ENCODE measurements around the gene CTSA.

CTSA gene

GRCh38 chr20:45890985-45891983 lies at the start of gene CTSA, which contains the start of gene NEURL2:
Gene CTSA (plus strand): TSS chr20:45891335. CDS start chr20:45891569, 234 bp downstream.
Gene NEURL2 (minus strand): TSS chr20:45891208. CDS start chr20:45890991, 217 bp downstream.
- peak; percentile 93 for DNase-seq (ENCODE audit: low spot score)

- no peak for DNase-seq (ENCODE audit: low spot score)
Observed at GRCh38 chr20:45841407-45842129, 49.6 kb upstream of the CTSA start.

DNA sequence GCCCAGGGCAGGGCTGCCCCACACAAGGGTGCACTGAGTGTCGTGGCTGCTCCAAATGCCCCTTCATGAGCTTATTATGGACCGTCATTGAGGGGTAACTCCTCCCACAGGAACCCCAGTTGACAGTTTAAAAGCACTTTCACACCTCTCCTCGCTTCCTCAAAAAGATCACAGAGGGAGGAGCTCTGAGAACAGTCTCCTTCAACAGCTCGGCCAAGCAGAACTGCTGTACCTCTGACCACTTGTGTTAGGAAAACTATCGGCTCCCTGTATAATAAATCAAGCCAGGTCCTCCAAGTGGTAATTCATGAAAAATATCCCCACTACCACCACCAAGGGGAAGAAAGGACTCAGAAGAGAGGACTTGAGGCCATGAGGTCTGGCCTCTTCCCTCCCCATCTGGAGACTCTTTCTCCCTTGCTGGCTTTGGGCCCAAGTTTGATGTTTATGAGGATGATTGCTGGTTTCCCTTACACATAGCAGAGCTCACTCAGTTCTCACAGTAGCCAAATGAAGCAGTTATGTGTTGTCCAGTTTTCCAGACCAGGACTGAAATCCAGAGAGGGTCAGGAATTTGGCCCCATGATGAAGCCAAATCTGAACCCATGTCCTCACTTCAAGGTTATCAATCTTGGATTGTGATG lies 48.8 kb upstream of the CTSA start:
- no peak for DNase-seq (ENCODE audit: low spot score)

GRCh38 chr20:45843506-45843905 lies 47.6 kb upstream of the CTSA start:
- no peak for DNase-seq (ENCODE audit: low spot score)

GRCh38 chr20:45845452-45845851 lies 45.7 kb upstream of the CTSA start:
- no peak for DNase-seq (ENCODE audit: low spot score)

DNA sequence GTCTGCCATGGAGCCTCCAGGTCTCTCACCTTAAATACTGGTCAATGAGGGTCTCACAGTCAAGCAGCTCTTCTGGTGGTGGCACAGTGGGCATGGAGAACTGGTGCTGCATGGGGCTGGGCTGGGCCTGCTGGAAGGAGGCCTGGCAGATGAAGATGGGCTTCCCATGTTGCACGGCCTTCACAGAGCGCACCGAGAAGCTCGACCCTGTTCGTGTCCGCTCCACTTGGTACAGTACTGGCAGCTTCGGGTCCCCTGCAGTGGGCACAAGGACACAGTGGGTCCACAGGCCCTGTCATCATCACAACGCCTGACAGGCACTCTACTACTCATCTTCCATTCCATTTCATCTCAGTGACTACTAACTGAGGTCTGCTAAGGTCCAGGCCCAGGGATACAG lies 42.7 kb upstream of the CTSA start:
- DNase-seq (ENCODE audit: low spot score): no peak

DNA sequence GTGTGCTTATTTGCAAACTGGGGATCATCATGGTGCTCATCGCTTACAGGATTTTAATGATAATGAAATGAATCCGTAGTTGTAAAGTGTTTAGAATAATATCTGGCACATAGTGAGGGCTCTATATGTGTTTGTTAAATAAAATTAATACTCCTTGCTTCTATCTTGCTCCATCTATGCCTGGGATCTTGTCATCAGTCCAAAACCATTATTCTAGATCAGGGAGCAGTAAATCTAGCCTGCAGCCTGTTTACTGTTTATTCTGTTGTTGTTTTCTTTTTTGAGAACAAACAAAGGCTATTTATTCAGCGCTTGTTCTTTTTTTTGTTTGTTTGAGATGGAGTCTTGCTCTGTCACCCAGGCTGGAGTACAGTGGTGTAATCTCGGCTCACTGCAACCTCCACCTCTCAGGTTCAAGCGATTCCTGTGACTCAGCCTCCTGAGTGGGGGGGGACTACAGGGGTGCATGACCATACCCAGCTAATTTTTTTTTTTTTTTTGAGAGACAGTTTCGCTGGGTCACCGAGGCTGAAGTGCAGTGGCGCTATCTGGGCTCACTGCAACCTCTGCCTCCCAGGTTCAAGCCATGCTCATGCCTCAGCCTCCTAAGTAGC lies 42.1 kb upstream of the CTSA start:
- DNase-seq (ENCODE audit: low spot score): no peak

- no peak for DNase-seq (ENCODE audit: low spot score)
Observed at GRCh38 chr20:45850238-45850637, 40.9 kb upstream of the CTSA start.

DNA sequence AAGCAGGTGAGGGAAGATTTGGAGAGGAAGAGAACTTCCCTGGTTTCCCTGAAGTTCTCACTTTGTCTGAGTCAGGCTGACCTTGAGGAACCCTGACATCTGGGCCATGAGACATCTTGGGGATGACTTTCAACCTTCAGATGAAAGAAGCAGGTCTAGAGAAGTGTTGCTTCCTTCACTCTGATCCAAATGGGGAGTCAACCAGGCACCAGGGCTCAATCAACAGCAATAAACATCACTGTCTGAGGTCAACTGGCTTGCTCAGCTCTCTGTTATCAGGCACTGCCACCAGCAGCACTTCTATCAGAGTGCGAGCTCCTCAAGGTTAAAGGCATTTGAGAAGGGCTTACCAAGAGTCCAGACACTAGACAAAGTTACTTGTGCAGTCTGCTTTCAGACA lies 40.2 kb upstream of the CTSA start:
- DNase-seq (ENCODE audit: low spot score): no peak

- DNase-seq (ENCODE audit: low spot score): no peak
Observed at GRCh38 chr20:45851501-45851900, 39.6 kb upstream of the CTSA start.

GRCh38 chr20:45852326-45852725 lies 38.8 kb upstream of the CTSA start:
- DNase-seq (ENCODE audit: low spot score): no peak

DNA sequence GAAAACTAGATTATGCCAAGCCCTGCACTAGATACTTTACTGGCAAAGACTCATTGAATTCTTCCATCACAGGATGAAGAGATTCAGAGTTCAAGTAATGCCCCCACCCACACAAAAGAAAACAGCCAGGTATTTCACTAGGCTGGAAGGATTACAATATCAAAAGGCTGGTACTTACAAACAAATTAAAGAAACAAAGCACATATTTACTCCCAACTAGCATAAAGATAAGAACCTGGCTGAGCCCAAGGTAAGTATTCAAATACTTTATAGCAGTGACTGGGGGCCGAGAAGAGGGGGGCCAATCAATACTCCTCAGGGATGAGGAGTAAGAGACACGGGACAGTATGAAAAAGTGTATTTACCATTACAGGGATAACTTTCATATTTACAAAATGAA lies 37.7 kb upstream of the CTSA start:
- no peak for DNase-seq (ENCODE audit: low spot score)

- peak; percentile 100 for DNase-seq (ENCODE audit: low spot score)
Observed at GRCh38 chr20:45857114-45857881, 33.8 kb upstream of the CTSA start, which contains the start of the genes ACOT8 and ZSWIM3. Gene ACOT8 (minus strand): TSS chr20:45857392. CDS start chr20:45857315, 77 bp downstream. Gene ZSWIM3 (plus strand): TSS chr20:45857614. CDS start chr20:45857826, 212 bp downstream.

GRCh38 chr20:45857882-45858216 lies 33.3 kb upstream of the CTSA start:
- DNase-seq (ENCODE audit: low spot score): no peak

- no peak for DNase-seq (ENCODE audit: low spot score)
Observed at GRCh38 chr20:45859916-45860315, 31.2 kb upstream of the CTSA start.

DNA sequence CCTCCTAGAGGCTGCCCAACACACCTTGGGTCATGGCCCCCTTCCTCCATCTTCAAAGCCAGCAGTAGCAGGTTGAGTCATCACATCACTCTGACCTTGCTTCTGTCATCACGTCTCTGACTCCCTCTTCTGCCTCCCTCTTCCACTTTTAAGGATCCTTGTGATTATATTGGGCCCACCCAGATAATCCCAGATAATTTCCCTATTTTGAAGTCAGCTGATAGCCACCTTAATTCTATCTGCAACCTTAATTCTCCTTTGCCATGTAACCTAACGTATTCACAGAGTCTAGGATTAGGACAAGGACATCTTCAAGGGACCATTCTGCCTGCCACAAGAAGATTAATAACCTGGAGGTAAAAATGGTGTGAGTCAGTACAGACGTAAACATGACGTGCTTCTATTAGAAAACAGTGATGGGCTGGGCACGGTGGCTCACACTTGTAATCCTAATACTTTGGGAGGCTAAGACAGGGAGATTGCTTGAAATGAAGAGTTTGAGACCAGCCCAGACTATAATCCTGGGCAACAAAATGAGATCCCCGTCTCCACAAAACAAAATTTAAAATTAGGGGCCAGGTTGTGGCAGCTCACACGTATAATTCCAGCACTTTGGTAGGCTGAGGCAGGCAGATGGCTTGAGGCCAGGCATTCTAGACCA lies 30.4 kb upstream of the CTSA start:
- DNase-seq (ENCODE audit: low spot score): no peak

GRCh38 chr20:45861221-45862075 lies 29.7 kb upstream of the CTSA start:
- no peak for DNase-seq (ENCODE audit: low spot score)

DNA sequence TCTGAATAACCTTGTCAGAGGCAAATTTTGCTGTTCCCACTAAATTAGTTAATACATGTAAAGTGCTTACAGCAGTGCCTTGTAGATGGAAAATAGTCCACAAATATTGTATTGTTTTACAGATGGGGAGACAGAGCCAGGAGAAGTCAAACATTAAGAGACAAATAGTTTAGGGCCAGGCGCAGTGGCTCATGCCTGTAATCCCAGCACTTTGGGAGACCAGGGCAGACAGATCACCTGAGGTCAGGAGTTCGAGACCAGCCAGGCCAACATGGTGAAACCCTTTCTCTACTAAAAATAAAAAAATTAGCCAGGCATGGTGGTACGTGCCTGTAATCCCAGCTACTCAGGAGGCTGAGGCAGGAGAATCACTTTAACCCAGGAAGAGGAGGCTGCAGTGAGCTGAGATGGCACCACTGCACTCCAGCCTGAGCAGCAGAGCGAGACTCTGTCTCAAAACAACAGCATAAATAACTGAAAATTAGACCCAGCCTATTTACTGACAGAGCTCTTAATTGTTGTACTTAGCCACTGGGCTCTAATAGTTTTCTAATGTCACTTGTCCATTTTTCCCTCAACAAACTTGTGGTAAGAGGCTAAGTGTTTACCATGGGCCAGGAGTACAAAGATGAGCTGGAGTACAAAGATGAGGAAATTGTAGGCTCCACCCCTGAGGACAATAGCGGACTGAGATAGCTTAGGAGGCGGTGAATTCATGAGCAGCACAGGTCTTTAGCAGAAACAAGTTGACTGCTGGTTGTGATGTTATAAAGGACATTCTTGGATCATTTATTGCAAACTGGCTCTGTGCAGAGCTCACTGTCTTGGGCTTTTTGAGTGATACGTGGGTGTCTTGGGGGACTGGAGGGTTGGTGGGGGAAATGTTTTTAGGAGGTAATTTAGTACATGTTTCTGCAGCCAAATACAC lies 27.3 kb upstream of the CTSA start:
- no peak for DNase-seq (ENCODE audit: low spot score)
